Gastrocnemius medialis (tissue), 4 donors: ENCODE results near the gene NCR3LG1.

Experiments used
- CTCF ChIP-seq, 5 experiments: fragments of 450-650 bp in 3 of 5; fragments of 200-600 bp in 2 of 5; sonication (generic) in 2 of 5; IDR thresholded peaks in 4 of 5; conservative IDR thresholded peaks in 1 of 5; 1 replicate in 4 of 5; 2 replicates in 1 of 5; pipeline ENCODE4 v1.5.1; 2016 to 2019; ENCODE audit warnings: antibody characterized with exemption in 5 of 5, mild to moderate bottlenecking in 3 of 5, moderate library complexity in 3 of 5
- POLR2A ChIP-seq, 2 donors: fragments of 450-650 bp; IDR thresholded peaks; one replicate each; pipeline ENCODE4 v1.6.1; 2017; ENCODE audit warnings: antibody characterized with exemption in 2 of 2, mild to moderate bottlenecking in 2 of 2, moderate library complexity in 2 of 2

- TF ChIP-seq CTCF (IDR thresholded peaks at IDR 0.05 in 4 of 5, conservative IDR thresholded peaks at IDR 0.05 in 1 of 5): no peak
- TF ChIP-seq POLR2A (IDR thresholded peaks at IDR 0.05): no peak
Observed at GRCh38 chr11:17351172-17351509, 459 bp upstream of the NCR3LG1 start.
